ENCODE data around the gene GTF2H1. TPM values are rescaled to one million over a fixed set of nuclear protein-coding genes. Genes with fewer than 3 reads are reported as not detected.

Gene GTF2H1
- total and polyA plus RNA-seq, 8 donors, result 30.6 to 73.3 (median 64.5) TPM

DNA sequence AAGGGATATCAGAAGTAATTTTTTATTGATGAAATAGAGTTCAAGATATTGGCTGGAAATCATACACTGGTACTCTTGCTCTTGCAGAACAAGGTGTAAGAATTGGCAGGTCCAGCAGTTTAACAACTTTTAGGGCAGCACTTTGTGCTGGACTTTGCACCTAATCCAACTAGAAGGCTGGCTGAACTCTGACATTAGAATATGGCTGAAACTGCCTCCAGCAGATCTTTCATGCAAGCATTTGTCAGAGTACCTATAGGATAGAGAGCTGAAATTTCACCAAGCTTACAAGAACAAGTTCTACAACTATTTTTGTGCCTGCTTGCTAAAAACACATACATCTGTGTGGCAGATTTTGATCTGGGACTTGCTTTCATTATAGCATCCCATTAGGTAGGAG lies 17.6 kb upstream of the GTF2H1 start:
- Histone ChIP-seq H3K27me3 (no peaks in the 10 kb centered on the region), H3K9me3 (no peaks in the 10 kb centered on the region), H3K4me3 (no peak overlapping the region), H3K4me1 (no peaks in the 10 kb centered on the region), H3K36me3 (peaks cover 0 to 99% of the 10 kb centered on the region in 2 donors), H3K27ac (no peak overlapping the region)
- intact Hi-C loops (cut with DNase I), result no loop called here
- ATAC-seq (no peak), DNase-seq (no peak)
- TF ChIP-seq, protein P1, sequence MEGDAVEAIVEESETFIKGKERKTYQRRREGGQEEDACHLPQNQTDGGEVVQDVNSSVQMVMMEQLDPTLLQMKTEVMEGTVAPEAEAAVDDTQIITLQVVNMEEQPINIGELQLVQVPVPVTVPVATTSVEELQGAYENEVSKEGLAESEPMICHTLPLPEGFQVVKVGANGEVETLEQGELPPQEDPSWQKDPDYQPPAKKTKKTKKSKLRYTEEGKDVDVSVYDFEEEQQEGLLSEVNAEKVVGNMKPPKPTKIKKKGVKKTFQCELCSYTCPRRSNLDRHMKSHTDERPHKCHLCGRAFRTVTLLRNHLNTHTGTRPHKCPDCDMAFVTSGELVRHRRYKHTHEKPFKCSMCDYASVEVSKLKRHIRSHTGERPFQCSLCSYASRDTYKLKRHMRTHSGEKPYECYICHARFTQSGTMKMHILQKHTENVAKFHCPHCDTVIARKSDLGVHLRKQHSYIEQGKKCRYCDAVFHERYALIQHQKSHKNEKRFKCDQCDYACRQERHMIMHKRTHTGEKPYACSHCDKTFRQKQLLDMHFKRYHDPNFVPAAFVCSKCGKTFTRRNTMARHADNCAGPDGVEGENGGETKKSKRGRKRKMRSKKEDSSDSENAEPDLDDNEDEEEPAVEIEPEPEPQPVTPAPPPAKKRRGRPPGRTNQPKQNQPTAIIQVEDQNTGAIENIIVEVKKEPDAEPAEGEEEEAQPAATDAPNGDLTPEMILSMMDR (IDR thresholded peaks at IDR 0.05), result no peak

DNA sequence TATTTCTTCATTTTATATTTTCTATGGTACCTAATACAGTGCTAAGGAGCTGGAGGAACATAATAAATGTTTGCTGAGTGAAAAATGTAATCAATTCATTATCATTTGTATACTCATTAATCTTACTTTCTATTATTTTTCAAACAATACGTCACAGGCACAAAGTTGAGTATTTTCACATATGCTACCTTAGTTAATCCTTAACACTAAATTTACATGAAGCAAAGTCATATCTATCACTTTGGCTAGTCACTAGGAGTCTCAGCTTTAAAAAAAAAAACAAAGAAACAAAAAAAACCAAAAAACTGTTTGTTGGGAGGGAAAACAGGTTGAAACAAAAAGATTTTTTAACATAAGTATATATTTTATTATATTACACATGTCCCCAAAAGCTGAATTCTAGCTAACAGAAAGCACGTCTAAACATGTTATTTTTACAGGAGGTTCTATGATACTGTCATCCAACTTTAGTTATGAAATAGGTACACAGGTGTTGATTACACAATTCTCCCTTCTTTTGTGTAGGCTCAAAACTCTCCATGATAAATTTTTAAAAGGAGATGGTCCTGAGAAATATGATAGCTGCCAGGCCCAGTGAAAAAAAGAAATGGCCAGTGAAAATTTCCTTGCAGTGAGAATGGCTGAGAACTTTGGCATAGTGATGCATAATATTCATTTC lies 14.8 kb upstream of the GTF2H1 start:
- TF ChIP-seq, protein P1 (IDR thresholded peaks at IDR 0.05), result no peak
- intact Hi-C loops (cut with DNase I), result no loop called here
- no peak overlapping the region for H3K4me3 ChIP-seq
- no peaks in the 10 kb centered on the region for H3K27me3 ChIP-seq
- ATAC-seq (no peak), DNase-seq (no peak)
- H3K36me3 ChIP-seq, result peaks cover 0 to 89% of the 10 kb centered on the region in 2 donors
- no peak overlapping the region for H3K27ac ChIP-seq
- H3K4me1 ChIP-seq, result peaks cover 0 to 10% of the 10 kb centered on the region in 2 donors
- H3K9me3 ChIP-seq, result no peaks in the 10 kb centered on the region

DNA sequence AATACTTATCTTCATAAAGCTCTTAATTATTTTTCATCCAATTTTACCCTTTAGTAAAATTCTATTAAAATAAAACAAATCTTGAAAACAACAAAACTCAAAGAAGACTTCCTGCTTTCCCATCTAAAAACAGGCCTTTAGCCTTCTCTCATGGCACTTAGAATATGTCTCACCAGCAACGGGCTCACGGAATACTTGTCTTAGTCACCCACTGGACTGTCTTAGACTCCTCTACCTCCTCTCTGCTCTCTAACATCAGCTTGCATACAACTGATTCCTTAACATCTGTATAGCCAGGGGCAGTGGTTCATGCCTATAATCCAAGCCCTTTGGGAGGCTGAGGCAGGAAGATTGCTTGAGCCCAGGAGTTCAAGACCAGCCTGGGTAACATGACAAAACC lies 14.1 kb upstream of the GTF2H1 start:
- DNase-seq (no peak), ATAC-seq (no peak)
- Histone ChIP-seq H3K4me3 (no peak overlapping the region), H3K27ac (no peak overlapping the region), H3K4me1 (peaks cover 0 to 16% of the 10 kb centered on the region in 2 donors), H3K9me3 (no peaks in the 10 kb centered on the region), H3K27me3 (no peaks in the 10 kb centered on the region), H3K36me3 (peaks cover 0 to 84% of the 10 kb centered on the region in 2 donors)
- intact Hi-C loops (cut with DNase I), result no loop called here
- TF ChIP-seq, protein P1 (IDR thresholded peaks at IDR 0.05), result no peak

DNA sequence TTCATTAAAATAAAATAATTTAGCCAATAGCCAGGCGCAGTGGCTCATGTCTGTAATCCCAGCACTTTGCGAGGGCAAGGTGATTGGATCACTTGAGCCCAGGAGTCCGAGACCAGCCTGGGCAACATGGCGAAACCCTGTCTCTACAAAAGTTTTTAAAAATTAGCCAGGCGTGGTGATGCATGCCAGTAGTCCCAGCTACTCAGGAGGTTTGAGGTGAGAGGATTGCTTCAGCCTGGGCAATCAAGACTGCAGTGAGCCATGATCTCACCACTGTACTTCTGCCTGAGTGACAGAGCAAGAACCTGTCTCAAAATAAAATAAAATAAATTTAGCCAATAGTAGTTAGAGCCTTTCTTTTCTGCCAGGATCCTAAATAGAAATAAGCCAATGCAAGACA lies 12.7 kb upstream of the GTF2H1 start:
- intact Hi-C loops (cut with DNase I), result no loop called here
- ATAC-seq (no peak), DNase-seq (no peak)
- peaks cover 0 to 28% of the 10 kb centered on the region in 2 donors for H3K4me1 ChIP-seq
- peaks cover 0 to 69% of the 10 kb centered on the region in 2 donors for H3K36me3 ChIP-seq
- TF ChIP-seq, protein P1 (IDR thresholded peaks at IDR 0.05), result no peak
- no peaks in the 10 kb centered on the region for H3K27me3 ChIP-seq
- no peaks in the 10 kb centered on the region for H3K9me3 ChIP-seq
- H3K4me3 ChIP-seq, result no peak overlapping the region
- no peak overlapping the region for H3K27ac ChIP-seq

DNA sequence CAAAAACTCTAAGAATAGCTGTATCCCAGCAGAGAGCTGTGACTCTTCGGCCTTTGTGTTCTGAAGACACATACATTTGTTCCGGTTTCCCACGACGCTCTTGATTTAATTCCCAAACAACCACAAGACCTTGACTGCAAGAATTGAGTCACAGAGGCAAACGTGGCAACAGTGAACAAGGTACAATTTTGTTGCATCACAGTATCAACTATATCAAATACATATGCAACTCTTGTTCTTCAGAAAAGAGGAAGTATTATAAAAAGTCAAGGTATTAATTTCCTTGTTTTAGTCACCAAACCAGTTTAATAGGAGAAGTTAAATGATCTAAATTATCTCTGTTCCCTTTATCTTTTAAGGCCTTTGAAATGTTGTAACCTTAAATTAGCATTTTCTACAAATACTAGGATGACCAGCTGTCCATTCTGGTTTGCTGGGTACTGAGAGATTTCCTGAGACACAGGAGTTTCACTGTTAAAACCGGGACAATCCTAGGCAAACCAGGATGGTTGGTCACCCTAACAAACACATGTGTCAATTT lies 11.5 kb upstream of the GTF2H1 start:
- intact Hi-C loops (cut with DNase I), result no loop called here
- TF ChIP-seq, protein P1 (IDR thresholded peaks at IDR 0.05), result no peak
- no peaks in the 10 kb centered on the region for H3K27me3 ChIP-seq
- peaks cover 0 to 36% of the 10 kb centered on the region in 2 donors for H3K4me1 ChIP-seq
- H3K36me3 ChIP-seq, result peaks cover 0 to 58% of the 10 kb centered on the region in 2 donors
- no peaks in the 10 kb centered on the region for H3K9me3 ChIP-seq
- H3K4me3 ChIP-seq, result no peak overlapping the region
- ATAC-seq (no peak), DNase-seq (no peak)
- H3K27ac ChIP-seq, result peak overlapping the region in 1 of 2 donors; percentile 34
